GM12873 (cell line): ENCODE measurements around the gene SHMT2.

Source experiments
- TF ChIP-seq, protein P1 (sequence below): IDR thresholded peaks from 2 replicates; pipeline ENCODE4 v1.5.1; 2012; ENCODE audit warnings: low read depth, mild to moderate bottlenecking, moderate library complexity, low read length, control low read depth; ENCODE audit not compliant: insufficient read depth; ENCODE audit errors: missing control alignments

Gene SHMT2

DNA sequence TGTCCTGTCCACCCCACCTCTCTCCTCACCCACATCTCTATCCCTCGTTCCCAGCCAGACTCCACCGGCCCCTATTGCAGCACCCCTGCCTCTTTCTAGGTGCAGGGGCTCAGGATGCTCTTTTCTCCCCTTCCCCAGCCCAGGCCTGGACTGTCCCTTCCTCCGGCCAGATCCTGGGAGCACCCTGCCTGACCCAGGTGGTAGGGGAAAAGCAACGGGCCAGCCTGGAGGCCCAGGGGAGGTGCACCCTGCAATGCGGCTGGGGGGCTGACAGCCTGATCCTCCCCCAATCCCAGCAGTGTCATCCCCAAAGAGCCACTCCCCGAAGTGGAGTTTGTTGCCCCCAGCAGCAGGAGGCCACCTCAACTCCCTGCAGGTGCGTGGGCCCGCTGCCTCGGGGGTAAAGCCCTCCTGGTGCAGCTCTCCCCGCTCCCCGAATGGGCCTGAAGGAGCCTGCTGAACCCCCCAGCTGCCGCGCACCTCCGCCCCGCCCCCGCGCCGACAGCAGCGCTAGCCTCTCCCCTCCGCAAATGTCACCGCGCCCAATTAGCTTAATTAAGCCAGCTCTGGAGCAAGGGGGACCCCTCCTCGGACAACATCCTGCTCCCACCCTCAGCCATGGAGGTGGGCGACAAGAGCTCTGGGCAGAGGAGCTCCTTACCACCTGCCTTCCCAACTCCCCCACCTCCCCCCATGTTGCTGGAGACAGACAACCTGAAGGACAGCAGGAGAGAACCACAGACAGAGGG, 8.2 kb upstream of the SHMT2 start:
- TF ChIP-seq, protein P1, sequence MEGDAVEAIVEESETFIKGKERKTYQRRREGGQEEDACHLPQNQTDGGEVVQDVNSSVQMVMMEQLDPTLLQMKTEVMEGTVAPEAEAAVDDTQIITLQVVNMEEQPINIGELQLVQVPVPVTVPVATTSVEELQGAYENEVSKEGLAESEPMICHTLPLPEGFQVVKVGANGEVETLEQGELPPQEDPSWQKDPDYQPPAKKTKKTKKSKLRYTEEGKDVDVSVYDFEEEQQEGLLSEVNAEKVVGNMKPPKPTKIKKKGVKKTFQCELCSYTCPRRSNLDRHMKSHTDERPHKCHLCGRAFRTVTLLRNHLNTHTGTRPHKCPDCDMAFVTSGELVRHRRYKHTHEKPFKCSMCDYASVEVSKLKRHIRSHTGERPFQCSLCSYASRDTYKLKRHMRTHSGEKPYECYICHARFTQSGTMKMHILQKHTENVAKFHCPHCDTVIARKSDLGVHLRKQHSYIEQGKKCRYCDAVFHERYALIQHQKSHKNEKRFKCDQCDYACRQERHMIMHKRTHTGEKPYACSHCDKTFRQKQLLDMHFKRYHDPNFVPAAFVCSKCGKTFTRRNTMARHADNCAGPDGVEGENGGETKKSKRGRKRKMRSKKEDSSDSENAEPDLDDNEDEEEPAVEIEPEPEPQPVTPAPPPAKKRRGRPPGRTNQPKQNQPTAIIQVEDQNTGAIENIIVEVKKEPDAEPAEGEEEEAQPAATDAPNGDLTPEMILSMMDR, result no peak

DNA sequence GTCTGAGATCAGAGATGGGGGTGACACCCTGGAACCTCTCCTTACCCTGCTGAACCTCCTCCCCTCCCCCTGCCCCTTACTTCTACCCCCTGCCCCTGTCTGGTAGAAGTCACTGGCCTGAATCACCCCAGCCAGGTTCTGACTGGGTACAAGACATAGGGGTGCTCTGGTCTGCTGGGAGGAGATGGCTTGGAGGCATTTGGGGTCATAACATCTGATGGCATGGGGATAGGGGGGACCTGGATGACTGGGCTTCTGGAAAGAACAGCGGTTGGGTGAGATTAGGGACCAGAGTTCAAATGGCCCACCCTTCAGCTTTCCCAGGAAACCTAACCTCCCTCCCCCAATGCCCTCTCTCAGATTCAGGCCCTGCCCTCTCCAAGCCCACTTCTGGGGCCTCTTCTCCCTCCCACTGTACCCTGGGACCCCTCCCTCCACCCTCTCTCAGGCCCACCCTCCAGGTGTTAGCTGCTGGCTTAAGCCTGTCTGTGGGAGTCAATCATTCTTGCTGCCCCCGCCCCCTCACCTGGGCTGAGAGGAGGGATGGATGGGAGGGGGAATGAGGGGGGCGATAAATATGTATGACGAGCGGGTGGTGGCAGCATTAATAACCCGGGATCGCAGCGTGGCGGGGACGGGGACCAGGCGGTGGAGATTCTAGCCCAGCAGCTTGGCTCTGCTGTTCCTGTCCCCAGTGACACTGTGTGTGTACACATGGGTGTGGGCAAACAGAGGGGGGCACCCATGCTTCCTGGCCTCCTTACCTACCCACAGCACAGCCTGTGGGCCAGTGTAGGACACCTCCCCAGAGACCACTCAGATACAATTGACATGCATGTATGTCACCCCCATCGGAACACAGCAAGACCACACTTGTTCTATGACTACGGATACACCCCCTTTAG, 7.0 kb upstream of the SHMT2 start:
- TF ChIP-seq, protein P1, result no peak

DNA sequence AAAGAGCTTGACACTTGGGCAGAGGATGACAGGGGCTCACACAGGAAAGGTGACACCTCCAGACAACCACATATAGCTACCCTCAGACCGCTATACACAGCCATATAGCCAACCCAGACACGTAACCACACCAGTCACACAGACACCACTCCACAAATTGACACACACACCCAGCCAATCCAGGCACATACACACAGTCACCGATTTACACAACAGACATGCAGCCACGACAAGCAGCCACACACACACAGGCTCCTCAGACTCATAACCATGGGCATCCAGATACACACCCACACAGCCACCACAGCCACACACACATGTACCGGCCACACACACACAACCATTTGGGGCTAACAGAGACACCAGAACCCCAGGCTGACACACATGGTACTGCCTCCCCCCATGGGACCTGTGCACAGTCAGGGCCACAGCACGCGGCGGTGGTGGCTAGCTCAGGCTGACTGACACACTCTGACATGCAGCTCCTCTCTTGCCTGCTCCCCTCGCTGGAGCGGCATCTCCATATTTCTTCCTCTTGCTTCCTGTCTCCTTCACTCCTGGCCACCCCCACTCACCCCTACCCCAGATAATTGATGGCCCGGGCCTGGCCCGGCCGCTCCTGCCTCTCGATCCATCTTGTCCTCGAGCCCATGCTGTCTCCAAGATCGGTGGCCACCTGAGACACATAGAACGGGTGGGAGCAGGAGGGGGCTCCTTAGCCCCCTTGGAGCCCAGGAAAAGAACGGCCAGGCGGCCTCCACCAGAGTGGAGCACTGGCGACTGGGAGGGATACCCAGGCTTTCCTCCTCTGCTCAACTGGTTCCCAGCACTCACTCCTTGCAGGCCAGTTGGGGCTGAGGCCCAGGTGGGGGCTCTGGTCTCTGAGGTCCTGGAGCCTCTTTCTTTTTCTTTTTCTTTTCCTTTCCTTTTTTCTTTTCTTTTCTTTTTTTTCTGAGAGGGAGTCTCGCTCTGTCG, 6.0 kb upstream of the SHMT2 start:
- TF ChIP-seq, protein P1, result no peak

DNA sequence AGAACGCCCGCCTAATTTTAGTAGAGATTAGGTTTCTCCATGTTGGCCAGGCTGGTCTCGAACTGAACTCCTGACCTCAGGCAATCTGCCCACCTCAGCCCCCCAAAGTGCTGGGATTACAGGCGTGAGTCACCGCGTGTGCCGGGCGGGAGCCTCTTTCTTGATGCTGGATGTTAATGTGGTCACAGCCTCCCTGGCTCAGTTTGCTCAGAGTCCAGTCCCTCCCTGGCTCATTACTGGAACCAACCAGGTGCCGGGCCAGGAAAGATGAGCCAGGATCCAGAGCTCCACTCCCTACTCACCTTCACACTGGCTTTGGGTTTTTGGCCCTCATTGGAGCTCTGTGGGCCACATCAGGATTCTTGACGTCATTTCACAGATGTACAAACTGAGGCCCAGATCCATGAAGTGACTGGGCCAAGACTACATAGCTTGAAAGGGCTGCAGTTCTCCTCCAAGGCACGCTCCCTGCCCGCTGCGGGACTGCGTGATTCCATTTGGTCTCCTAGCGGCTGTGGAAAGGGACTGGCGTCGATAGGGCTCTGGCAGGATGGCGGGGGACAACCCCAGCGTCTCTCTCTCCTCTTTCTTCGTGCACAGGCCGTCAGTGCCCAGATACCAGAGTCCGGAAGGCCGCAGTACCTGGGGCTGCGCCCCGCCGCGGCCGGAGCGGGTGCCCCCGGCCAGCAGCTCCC, 5.1 kb upstream of the SHMT2 start:
- TF ChIP-seq, protein P1, result no peak

DNA sequence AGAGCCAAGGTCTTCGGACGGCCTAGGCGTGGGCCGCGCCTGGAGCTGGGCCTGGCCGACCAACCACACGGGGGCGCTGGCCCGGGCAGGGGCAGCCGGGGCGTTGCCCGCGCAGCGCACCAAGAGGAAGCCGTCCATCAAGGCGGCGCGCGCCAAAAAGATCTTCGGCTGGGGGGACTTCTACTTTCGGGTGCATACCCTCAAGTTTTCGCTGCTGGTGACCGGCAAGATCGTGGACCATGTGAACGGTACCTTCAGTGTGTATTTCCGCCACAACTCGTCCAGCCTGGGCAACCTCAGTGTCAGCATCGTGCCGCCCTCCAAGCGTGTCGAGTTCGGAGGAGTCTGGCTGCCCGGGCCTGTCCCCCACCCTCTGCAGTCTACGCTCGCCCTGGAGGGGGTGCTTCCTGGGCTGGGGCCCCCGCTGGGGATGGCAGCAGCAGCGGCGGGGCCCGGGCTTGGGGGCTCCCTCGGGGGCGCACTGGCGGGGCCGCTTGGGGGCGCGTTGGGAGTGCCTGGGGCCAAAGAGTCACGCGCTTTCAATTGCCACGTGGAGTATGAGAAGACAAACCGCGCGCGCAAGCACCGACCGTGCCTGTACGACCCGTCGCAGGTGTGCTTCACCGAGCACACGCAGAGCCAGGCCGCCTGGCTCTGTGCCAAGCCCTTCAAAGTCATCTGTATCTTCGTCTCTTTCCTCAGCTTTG, 4.4 kb upstream of the SHMT2 start:
- TF ChIP-seq, protein P1, result peak; percentile 65

DNA sequence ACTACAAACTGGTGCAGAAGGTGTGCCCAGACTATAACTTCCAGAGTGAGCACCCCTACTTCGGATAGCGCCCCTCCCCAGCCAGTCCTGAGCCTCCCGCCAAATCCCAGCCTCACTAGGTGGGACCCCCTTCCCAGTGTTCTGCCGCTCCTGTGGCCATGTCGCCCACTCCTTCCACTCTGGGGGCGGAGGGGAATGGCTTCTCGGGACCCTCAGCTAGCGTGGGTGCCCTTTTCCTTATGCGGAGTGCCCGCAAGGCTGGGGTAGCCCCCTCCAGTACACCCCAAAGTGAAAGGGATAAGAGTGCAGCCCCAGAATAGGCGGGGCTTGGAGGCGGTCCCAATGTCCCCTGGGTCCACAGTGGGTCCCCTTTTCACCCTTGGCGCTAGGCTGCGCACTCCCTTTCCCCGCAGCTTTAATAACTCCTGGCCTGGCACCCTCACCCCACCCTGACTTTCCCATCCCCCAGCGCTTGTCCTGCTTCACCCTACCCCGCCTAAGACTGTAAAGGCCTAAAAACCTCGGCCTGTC, 3.8 kb upstream of the SHMT2 start:
- TF ChIP-seq, protein P1, result no peak
